Measurements from ENCODE around the gene PRKCZ.

Gene PRKCZ

DNA sequence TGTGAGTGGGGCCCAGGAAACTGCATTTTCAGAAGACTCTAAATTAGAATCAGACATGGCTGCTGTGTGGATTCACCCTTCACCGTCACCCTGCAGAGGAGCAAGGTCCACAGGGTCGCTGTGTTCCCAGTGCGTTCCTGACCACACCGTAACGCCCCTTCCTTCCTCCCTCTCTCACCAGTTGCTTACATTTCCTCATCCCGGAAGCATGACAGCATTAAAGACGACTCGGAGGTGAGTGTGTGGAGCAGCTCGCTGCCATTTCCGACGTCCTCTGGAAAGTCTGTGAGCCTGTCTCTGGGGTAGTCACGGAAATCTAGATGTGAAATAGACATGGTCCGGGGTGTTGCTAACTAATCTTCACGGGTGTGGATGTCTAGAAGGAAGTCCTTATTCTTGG, 98.5 kb downstream of the PRKCZ start:
- H4K8ac ChIP-seq (ENCODE audit: low read depth, low read length) = no peak overlapping the region
- no peak overlapping the region for H4K12ac ChIP-seq (ENCODE audit: low read depth, low read length)
- H3K4me1 ChIP-seq (ENCODE audit: control insufficient read depth in 1 of 2, insufficient read depth in 2 of 2, low read length in 2 of 2) = no peaks in the 10 kb centered on the region
- peaks cover 70 to 81% of the 10 kb centered on the region in 2 experiments for H3K36me3 ChIP-seq (ENCODE audit: control insufficient read depth in 1 of 2, insufficient read depth in 2 of 2, low read length in 2 of 2)
- H2BK120ac ChIP-seq (ENCODE audit: insufficient read depth, low read length, poor library complexity) = no peak overlapping the region
- H3K27me3 ChIP-seq (ENCODE audit: insufficient read depth, low read length) = no peaks in the 10 kb centered on the region
- no peak overlapping the region for H3K4me2 ChIP-seq (ENCODE audit: low read length)
- no peak overlapping the region for H3K23ac ChIP-seq (ENCODE audit: low read length)
- no peak overlapping the region for H3K14ac ChIP-seq (ENCODE audit: low read length)
- H3K27ac ChIP-seq (ENCODE audit: low read depth, low read length) = no peak overlapping the region
- H4K91ac ChIP-seq (ENCODE audit: low read depth, low read length) = no peak overlapping the region
- H3K18ac ChIP-seq (ENCODE audit: low read length) = no peak overlapping the region
- no peak for DNase-seq
- no peaks in the 10 kb centered on the region for H3K79me1 ChIP-seq (ENCODE audit: low read length)
- H2AFZ ChIP-seq (ENCODE audit: insufficient read depth, low read length, poor library complexity) = no peak overlapping the region
- no peak overlapping the region for H3K9ac ChIP-seq (ENCODE audit: low read length)
- H3K4me3 ChIP-seq (ENCODE audit: low read depth, low read length) = no peak overlapping the region
- H2BK12ac ChIP-seq (ENCODE audit: low read length) = no peak overlapping the region
- H3K9me3 ChIP-seq (ENCODE audit: insufficient read depth, low read depth, low read length) = peaks cover 3% of the 10 kb centered on the region
- H3K4ac ChIP-seq (ENCODE audit: low read depth, low read length) = no peak overlapping the region
- no peak overlapping the region for H2AK5ac ChIP-seq (ENCODE audit: low read length)
- no CpG with 5 or more reads among the region's 14 CpGs for WGBS (ENCODE audit: extremely low coverage, insufficient coverage, insufficient read length)
- H3K79me2 ChIP-seq (ENCODE audit: control insufficient read depth, insufficient read depth, low read length, poor library complexity) = no peaks in the 10 kb centered on the region
- H2BK5ac ChIP-seq (ENCODE audit: low read depth, low read length, poor library complexity) = no peak overlapping the region

DNA sequence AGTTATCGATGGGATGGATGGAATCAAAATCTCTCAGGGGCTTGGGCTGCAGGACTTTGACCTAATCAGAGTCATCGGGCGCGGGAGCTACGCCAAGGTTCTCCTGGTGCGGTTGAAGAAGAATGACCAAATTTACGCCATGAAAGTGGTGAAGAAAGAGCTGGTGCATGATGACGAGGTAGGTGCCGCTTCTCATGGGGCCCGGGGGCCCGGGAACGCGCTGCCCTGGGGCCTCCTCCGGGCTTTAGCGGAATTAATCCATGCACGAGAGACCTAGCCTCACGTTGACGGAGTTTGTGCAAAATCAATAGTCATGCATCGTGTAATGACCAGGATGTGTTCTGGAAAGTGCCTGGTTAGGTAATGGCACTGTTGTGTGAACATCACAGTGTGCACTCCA, 100.6 kb downstream of the PRKCZ start:
- Histone ChIP-seq H4K12ac (ENCODE audit: low read depth, low read length) (no peak overlapping the region), H2BK120ac (ENCODE audit: insufficient read depth, low read length, poor library complexity) (no peak overlapping the region), H2BK5ac (ENCODE audit: low read depth, low read length, poor library complexity) (no peak overlapping the region), H3K79me2 (ENCODE audit: control insufficient read depth, insufficient read depth, low read length, poor library complexity) (no peaks in the 10 kb centered on the region), H3K9ac (ENCODE audit: low read length) (no peak overlapping the region), H3K4me3 (ENCODE audit: low read depth, low read length) (no peak overlapping the region), H4K91ac (ENCODE audit: low read depth, low read length) (no peak overlapping the region), H4K8ac (ENCODE audit: low read depth, low read length) (no peak overlapping the region), H2BK12ac (ENCODE audit: low read length) (no peak overlapping the region), H3K9me3 (ENCODE audit: insufficient read depth, low read depth, low read length) (peaks cover 8% of the 10 kb centered on the region), H2AFZ (ENCODE audit: insufficient read depth, low read length, poor library complexity) (no peak overlapping the region), H3K4me2 (ENCODE audit: low read length) (no peak overlapping the region), H3K23ac (ENCODE audit: low read length) (no peak overlapping the region), H3K36me3 (ENCODE audit: control insufficient read depth in 1 of 2, insufficient read depth in 2 of 2, low read length in 2 of 2) (peaks cover 66 to 81% of the 10 kb centered on the region in 2 experiments), H3K14ac (ENCODE audit: low read length) (no peak overlapping the region), H3K18ac (ENCODE audit: low read length) (no peak overlapping the region), H2AK5ac (ENCODE audit: low read length) (no peak overlapping the region), H3K27me3 (ENCODE audit: insufficient read depth, low read length) (no peaks in the 10 kb centered on the region), H3K79me1 (ENCODE audit: low read length) (no peaks in the 10 kb centered on the region), H3K4ac (ENCODE audit: low read depth, low read length) (no peak overlapping the region), H3K4me1 (ENCODE audit: control insufficient read depth in 1 of 2, insufficient read depth in 2 of 2, low read length in 2 of 2) (no peaks in the 10 kb centered on the region), H3K27ac (ENCODE audit: low read depth, low read length) (no peak overlapping the region)
- DNase-seq = no peak
- WGBS (ENCODE audit: extremely low coverage, insufficient coverage, insufficient read length) = no CpG with 5 or more reads among the region's 19 CpGs

DNA sequence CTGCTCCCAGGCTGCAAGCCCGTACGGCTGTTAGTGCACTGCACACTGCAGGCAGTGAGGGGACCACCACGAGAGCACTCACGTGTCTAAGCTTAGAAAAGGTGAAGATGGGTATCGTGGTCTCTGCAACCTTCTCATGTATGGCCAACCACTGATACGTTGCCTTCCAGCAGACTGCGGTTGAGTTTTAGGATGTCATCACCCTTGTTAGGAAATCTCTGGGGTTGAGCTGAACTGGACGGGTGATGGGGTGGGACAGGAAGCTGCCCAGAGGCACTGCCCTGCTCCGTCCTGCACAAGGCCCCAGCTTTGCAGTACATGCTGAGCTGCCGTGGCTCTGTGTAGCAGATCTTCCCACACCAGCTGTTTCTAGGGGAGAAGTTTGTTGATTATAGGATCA, 101.0 kb downstream of the PRKCZ start:
- H3K27me3 ChIP-seq (ENCODE audit: insufficient read depth, low read length) = no peaks in the 10 kb centered on the region
- no peak overlapping the region for H3K23ac ChIP-seq (ENCODE audit: low read length)
- peaks cover 62 to 79% of the 10 kb centered on the region in 2 experiments for H3K36me3 ChIP-seq (ENCODE audit: control insufficient read depth in 1 of 2, insufficient read depth in 2 of 2, low read length in 2 of 2)
- H3K79me2 ChIP-seq (ENCODE audit: control insufficient read depth, insufficient read depth, low read length, poor library complexity) = no peaks in the 10 kb centered on the region
- no peak overlapping the region for H3K14ac ChIP-seq (ENCODE audit: low read length)
- no peak for DNase-seq
- peaks cover 8% of the 10 kb centered on the region for H3K9me3 ChIP-seq (ENCODE audit: insufficient read depth, low read depth, low read length)
- no peak overlapping the region for H2AFZ ChIP-seq (ENCODE audit: insufficient read depth, low read length, poor library complexity)
- WGBS (ENCODE audit: extremely low coverage, insufficient coverage, insufficient read length) = no CpG with 5 or more reads among the region's 10 CpGs
- no peak overlapping the region for H3K4me2 ChIP-seq (ENCODE audit: low read length)
- no peak overlapping the region for H3K9ac ChIP-seq (ENCODE audit: low read length)
- no peak overlapping the region for H2AK5ac ChIP-seq (ENCODE audit: low read length)
- no peak overlapping the region for H2BK120ac ChIP-seq (ENCODE audit: insufficient read depth, low read length, poor library complexity)
- no peak overlapping the region for H3K18ac ChIP-seq (ENCODE audit: low read length)
- H3K4me1 ChIP-seq (ENCODE audit: control insufficient read depth in 1 of 2, insufficient read depth in 2 of 2, low read length in 2 of 2) = no peaks in the 10 kb centered on the region
- no peak overlapping the region for H4K91ac ChIP-seq (ENCODE audit: low read depth, low read length)
- H3K27ac ChIP-seq (ENCODE audit: low read depth, low read length) = no peak overlapping the region
- H2BK5ac ChIP-seq (ENCODE audit: low read depth, low read length, poor library complexity) = no peak overlapping the region
- no peaks in the 10 kb centered on the region for H3K79me1 ChIP-seq (ENCODE audit: low read length)
- no peak overlapping the region for H3K4ac ChIP-seq (ENCODE audit: low read depth, low read length)
- no peak overlapping the region for H3K4me3 ChIP-seq (ENCODE audit: low read depth, low read length)
- no peak overlapping the region for H4K12ac ChIP-seq (ENCODE audit: low read depth, low read length)
- no peak overlapping the region for H4K8ac ChIP-seq (ENCODE audit: low read depth, low read length)
- no peak overlapping the region for H2BK12ac ChIP-seq (ENCODE audit: low read length)

DNA sequence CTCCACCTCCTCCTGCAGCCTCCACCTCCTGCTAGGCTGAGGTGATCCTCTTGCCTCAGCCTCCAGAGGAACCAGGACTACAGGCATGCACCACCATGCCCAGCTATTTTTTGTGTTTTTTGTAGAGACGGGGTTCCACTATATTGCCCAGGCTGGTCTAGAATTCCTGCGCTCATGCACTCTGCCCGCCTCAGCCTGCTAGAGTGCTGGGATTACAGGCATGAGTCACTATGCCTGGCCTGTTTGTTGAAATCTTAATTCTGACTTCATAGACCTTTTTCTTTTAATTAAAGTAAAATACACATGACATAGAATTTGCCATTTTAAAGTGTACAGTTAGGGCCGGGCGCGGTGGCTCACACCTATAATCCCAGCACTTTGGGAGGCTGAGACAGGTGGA, 101.7 kb downstream of the PRKCZ start:
- Histone ChIP-seq H2AK5ac (ENCODE audit: low read length) (no peak overlapping the region), H3K4ac (ENCODE audit: low read depth, low read length) (no peak overlapping the region), H3K18ac (ENCODE audit: low read length) (no peak overlapping the region), H2BK12ac (ENCODE audit: low read length) (no peak overlapping the region), H4K12ac (ENCODE audit: low read depth, low read length) (no peak overlapping the region), H3K4me3 (ENCODE audit: low read depth, low read length) (no peak overlapping the region), H3K79me1 (ENCODE audit: low read length) (no peaks in the 10 kb centered on the region), H3K9ac (ENCODE audit: low read length) (no peak overlapping the region), H4K8ac (ENCODE audit: low read depth, low read length) (no peak overlapping the region), H3K4me2 (ENCODE audit: low read length) (no peak overlapping the region), H3K79me2 (ENCODE audit: control insufficient read depth, insufficient read depth, low read length, poor library complexity) (no peaks in the 10 kb centered on the region), H3K14ac (ENCODE audit: low read length) (no peak overlapping the region), H3K23ac (ENCODE audit: low read length) (no peak overlapping the region), H3K27ac (ENCODE audit: low read depth, low read length) (no peak overlapping the region), H3K36me3 (ENCODE audit: control insufficient read depth in 1 of 2, insufficient read depth in 2 of 2, low read length in 2 of 2) (peaks cover 60 to 78% of the 10 kb centered on the region in 2 experiments), H4K91ac (ENCODE audit: low read depth, low read length) (no peak overlapping the region), H2AFZ (ENCODE audit: insufficient read depth, low read length, poor library complexity) (no peak overlapping the region), H2BK5ac (ENCODE audit: low read depth, low read length, poor library complexity) (no peak overlapping the region), H3K9me3 (ENCODE audit: insufficient read depth, low read depth, low read length) (peaks cover 8% of the 10 kb centered on the region), H3K4me1 (ENCODE audit: control insufficient read depth in 1 of 2, insufficient read depth in 2 of 2, low read length in 2 of 2) (no peaks in the 10 kb centered on the region), H3K27me3 (ENCODE audit: insufficient read depth, low read length) (no peaks in the 10 kb centered on the region), H2BK120ac (ENCODE audit: insufficient read depth, low read length, poor library complexity) (no peak overlapping the region)
- no CpG with 5 or more reads among the region's 6 CpGs for WGBS (ENCODE audit: extremely low coverage, insufficient coverage, insufficient read length)
- no peak for DNase-seq
